Erythroblast (primary cell): ENCODE data around the gene SAA1.

ENCODE experiments used
- GATA1 ChIP-seq: IDR thresholded peaks from 2 replicates; pipeline ENCODE4 v1.6.1; 2011; ENCODE audit warnings: low read depth, mild to moderate bottlenecking, control low read depth, low read length, moderate library complexity
- POLR2A ChIP-seq: IDR thresholded peaks from 2 replicates; pipeline ENCODE4 v1.6.1; 2011; ENCODE audit warnings: mild to moderate bottlenecking, low read length

GRCh38 chr11:18295316-18295715, 29.3 kb downstream of the SAA1 start:
- TF ChIP-seq POLR2A (no peak), GATA1 (no peak)
